ENCODE data around the gene SPATA19.

GRCh38 chr11:133796043-133796795 is 49.1 kb downstream of the SPATA19 start:
- no peak for TF ChIP-seq CTCF (IDR thresholded peaks at IDR 0.05)
- TF ChIP-seq ZFX (IDR thresholded peaks at IDR 0.05; ENCODE audit: borderline replicate concordance) = no peak
